HG03378 (cell line): ENCODE results near the gene NRP2.

Source experiments
- ATAC-seq: cut with Tn5 transposase; IDR thresholded peaks from one replicate; pipeline ENCODE4 v1.9.1; 2021; ENCODE audit warnings: mild to moderate bottlenecking, moderate library complexity; ENCODE audit not compliant: unreplicated experiment

The NRP2 gene

DNA sequence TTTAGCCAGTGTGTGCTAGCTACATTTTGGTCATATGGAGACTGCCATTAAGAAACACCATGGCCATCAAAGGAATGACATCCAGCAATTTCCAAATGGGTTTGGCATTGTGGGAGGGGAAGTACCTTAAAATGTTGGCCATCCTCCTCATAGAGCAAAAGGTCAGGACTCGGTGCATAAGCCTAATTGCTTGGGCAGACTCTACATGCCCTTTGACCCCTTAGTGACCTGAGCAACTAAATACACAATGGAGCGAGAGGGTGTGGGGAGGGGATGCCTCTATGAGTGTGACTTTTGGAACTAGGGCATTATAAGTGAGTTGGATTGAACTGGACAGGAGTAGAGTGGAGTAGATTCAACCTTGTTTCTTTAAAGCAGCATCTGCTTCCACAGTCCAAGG lies 44.9 kb downstream of the NRP2 start:
- ATAC-seq = no peak

DNA sequence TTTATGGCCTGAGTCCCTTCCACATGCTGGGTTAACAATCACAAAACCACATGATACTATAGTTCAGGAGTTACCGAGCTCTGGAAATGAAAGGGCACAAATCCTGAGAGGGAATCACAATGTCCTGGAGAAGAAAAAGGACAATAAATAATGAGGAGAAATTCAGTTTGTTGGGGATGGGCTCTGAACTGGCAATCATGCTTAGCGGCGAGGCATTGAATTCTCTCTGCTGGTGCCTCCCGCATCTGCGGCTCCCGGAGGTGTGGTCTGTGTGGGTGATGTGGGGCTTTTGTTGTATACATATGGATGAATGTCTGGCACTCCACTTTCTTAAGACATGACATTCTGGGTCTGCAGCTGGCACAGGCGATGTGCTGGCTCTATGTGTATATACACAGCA lies 46.1 kb downstream of the NRP2 start:
- no peak for ATAC-seq

DNA sequence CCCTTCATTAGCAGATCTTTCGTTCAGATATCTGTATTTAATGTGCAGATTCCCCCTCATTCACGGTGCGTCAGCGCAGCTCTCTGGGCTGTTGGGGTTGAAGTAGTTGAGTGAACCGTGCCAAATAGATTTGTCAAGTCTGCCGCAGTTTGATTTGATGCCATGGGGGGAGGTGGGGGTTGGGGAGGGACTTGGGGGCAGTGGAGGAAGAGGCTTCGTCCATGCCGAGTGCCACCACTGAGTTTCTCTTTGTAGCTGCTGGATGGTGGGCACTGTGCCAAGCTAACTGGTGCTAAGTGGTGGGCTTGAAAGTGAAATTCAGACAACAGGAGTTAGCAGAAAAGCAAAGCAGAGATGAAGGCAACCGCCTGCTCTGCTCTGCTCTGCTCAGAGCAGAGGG lies 47.9 kb downstream of the NRP2 start:
- no peak for ATAC-seq

DNA sequence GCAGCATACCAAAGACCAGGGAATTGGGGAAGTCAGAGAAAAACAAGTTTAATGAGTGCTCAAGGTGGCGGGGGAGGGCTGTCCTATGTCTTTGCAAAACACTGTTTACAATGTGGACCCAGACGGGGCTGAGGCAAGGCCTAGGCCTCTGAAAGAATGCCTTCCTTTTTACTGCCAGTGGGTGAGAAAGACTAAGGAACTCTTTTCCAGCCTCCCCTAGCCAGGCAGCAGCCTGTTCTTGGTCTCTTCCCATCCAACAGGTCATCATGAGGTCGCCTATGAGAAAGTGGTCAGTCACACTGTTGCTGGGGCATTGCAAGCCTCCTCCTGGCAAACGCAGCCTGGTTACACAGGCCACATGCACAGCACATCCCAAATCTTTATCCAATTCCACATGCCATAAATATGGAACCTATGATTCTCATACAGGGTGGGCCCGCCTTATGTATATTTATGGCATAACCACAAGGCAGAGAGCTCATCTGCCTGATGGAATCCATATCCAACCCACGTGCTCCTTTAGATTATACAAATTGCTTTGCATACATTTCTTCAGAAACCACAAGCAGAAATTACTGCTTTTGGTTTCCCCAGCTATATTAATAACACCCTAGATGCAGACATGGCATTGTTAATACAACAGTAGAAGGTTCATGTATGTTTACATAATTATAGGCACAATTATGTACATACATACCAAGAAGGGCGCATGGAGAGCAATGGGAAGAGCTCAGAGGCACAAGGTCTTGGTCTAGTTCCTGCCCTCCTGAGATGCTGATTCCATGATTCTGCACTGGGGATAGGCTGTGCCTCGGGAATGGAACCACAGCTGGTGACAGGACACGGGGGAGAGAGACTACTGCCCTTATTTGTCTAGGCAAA lies 48.6 kb downstream of the NRP2 start:
- peak; percentile 14 for ATAC-seq

DNA sequence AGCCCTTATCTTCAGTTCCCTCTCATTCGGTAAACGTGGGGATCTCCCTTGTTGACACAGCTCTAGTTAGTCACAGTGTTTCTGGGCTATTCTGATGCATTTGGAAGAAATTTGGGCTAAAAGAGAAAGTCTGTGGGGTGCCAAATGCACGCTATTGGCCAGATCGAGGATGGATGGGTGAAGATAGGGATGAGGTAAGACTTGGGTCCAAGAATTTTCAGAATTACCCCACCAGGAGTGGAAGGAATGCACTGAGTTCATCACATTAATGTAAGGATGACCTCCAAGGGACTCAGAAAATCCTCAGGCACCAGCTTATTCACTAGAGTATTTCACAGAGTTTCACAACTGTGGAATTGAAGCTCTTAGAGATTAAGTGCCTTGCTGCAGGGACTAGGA lies 49.3 kb downstream of the NRP2 start:
- ATAC-seq = peak; percentile 68

DNA sequence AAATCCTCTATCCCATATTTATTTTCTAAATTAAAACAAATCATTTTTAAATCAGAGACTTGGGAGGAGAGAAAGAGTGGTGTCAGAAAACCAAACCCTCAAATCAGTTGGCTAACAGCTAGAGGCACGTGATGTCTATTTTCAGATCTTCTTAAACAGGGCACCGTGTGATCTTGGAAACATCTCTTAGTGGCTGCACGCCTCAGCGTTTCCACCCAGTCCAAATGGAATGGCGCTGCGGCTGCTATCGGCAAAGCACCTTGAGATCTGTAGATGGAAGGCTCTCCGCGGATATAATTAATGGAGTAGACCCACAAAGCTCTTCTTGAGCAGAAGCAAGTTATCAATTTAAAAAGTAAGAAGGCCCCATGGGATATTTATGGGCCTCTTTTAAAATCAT lies 50.0 kb downstream of the NRP2 start:
- no peak for ATAC-seq

DNA sequence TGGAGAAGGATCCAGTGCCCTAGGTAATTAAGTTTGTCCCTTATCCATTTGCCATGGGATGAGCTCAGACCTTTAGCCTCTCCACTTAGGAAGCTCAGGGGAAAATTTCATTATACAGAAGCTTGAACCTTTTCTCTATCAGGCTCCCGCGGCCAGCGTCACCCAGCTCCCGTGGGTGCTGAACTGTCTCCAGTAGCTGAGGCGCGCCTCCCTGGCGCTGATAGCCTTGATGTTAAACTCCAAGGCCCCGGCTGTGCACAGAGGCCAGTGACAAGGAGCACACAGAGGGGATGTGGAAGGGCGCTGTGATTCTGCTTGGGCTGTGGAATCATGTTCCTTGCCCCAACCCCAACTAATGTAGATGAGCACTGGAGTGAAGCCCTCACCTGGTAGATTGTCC lies 50.8 kb downstream of the NRP2 start:
- no peak for ATAC-seq

DNA sequence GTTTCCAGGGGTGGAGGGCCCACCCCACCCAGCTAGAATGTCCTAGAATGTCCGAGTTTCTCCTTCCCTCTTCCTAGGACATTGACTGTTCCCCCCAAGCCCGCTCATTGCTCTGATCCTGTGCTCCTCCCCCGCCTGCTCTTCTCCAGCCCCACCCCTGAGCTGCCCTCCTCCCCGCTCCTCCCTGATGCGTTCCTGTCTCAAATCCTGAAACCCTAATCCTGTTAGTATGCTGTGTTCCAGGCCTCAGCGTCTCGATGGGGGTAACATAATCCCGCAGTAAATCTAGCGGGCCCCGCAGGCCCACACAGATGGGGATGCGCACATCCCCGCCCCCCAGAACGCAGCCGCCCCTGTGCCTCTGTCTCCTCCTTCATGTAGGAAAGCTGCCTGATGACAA lies 51.3 kb downstream of the NRP2 start:
- no peak for ATAC-seq

DNA sequence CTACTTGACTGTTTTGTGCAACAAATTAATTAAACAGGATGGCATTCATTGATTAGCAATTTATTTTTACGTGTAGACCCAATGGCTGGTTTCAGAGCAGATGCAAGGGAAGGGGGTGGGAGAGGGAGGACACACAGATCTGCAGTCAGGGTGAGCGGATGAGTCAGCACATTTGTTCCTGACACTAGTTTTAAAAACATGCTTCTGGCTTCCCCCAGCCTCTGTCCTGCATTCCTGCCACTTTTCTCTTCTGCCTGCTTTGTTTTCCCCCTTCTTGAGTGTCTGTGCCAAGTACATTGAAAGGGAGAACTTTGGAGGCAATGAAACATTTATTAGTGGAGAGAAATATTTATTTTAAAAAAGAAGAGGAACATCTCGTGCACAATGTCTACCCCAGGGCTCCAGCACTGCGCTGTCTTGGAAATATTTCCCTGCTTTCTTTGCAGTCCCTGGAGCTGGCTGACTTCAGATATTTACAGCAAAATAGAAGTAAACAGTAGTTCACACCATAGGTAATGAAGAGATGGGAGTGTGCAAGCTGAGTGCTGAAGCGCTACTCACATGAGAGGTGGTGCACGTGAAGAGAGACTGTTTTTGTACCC lies 52.2 kb downstream of the NRP2 start:
- no peak for ATAC-seq

DNA sequence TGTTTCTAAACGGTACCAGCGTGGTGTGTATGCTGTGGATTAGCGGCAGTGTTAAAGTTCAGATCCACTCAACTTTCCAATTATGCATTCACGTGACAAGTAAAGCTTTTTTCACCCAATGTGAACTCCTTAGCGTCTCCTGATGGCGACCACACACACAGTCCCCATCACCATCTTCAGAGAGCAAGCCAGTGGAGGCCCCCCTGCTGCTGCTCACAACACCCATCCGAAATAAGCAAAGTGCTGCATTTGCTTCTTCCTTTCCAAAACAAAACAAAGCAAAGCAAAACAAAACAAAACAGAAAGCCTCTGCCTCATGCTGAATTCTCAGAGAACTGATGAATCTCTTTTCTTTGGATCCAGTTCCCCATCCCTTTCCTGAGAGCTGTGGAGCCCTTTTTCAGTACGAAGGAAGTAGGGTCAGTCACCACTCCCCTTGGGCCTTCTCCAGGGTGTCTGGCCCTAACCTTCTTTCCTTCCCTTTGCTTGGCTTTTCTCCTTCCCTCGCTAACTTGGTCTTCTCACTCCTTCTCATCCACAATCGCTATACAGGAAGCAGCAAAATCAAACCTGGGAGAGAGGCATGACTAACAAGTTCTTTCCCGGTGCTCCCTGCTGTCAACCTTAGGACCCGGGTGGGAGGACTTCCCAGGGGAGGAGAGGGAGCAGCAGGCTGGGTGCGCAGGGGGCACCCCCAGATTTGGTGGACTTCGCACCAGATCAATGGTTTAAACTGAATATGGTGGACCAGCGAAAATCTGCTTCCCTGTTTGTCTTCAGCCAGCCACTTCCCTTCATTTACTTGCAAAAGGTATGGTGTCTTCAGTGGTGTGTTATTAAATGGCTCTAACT lies 56.0 kb downstream of the NRP2 start:
- no peak for ATAC-seq

DNA sequence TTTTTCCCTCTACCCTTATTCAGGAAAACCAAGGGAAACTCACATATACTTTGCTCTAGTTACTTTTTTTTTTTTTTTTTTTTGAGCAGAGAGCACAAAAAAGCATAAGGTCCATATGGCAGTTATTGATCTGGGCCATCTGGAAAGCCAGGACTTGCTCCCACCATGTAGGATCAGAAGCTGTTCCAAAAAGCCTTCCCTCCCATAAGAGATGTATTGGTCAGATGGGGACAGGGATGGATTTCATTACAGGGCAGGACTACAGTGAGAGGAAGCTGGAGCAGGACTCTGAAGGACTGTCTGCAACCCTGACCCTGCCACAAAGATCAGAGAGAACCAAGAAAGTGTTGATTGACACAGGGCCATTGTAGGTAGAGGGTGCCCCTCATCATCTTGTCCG lies 57.3 kb downstream of the NRP2 start:
- no peak for ATAC-seq

DNA sequence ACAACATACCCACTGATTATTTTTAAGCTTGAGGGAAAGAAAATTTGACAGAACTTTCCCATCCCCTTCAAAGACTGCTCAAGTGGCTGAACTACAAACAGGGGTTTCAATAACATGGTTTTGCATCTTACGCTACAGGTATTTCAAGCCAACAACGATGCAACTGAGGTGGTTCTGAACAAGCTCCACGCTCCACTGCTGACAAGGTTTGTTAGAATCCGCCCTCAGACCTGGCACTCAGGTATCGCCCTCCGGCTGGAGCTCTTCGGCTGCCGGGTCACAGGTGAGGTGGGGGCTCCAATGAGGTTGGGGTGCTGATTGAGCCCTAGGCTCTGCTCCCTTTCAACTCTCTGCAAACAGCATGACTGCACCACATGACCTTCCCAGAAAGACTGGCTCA lies 58.1 kb downstream of the NRP2 start:
- ATAC-seq = no peak

DNA sequence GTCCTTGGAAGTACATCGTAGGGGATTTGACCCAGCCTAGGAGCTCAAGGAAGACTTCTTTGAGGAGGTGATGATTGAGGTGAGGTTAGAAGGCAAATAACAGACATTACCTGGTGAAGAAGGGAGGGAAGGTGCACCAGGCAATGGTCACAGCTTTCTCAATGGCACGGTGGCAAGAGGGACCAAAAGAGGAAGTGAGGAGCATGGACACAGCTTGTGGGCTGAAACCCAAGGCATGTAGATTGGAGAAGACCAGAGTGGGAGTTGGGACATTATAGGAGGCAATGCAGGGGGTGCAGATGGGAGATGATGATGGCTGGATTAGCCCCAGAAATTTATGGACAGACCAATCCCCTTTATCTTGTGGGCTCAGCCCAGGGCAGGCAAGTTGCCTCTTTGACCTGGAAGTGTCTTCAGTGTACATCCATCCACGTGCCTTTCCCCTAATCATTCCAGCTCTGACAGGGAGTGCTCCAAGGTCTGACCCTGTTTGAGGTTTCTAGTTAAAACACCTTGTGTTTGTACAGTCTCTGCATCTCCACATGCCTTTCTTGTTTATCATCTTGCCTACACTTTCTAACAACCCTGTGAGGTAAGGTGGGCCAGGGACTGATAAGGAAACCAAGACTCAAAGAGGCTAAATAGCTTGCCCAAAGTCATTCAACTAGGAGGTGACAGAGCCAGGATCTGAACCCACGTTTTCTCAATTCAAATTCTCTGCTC lies 59.1 kb downstream of the NRP2 start:
- no peak for ATAC-seq

DNA sequence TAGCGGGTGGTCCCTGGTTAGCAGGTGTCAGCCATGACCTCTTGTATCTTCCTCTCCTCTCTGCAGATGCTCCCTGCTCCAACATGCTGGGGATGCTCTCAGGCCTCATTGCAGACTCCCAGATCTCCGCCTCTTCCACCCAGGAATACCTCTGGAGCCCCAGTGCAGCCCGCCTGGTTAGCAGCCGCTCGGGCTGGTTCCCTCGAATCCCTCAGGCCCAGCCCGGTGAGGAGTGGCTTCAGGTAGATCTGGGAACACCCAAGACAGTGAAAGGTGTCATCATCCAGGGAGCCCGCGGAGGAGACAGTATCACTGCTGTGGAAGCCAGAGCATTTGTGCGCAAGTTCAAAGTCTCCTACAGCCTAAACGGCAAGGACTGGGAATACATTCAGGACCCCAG lies 60.8 kb downstream of the NRP2 start:
- no peak for ATAC-seq

DNA sequence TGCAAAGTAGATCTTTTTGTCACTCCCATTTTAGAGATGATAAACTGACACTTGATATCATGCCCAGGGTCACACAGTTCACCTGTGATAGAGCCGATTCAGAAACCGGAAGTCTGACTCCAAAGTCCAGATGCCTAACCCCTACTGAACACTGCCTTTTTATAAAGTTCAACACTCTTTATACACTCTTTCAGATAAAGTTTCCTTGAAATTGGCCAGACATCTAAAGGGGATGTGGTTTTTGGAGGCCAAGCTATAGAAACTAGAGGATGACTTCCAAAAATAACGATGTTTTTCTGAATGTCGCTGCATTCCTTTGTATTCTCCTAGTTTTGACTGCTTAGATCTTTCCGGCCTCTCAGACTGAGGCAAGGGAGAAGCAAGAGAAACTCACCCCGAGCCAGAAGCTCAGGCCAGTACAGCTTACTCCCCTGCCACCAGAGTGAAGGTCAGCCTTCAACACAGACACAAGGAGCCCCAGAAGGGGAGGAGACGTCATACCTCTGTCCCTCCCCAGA lies 61.8 kb downstream of the NRP2 start:
- ATAC-seq = no peak

DNA sequence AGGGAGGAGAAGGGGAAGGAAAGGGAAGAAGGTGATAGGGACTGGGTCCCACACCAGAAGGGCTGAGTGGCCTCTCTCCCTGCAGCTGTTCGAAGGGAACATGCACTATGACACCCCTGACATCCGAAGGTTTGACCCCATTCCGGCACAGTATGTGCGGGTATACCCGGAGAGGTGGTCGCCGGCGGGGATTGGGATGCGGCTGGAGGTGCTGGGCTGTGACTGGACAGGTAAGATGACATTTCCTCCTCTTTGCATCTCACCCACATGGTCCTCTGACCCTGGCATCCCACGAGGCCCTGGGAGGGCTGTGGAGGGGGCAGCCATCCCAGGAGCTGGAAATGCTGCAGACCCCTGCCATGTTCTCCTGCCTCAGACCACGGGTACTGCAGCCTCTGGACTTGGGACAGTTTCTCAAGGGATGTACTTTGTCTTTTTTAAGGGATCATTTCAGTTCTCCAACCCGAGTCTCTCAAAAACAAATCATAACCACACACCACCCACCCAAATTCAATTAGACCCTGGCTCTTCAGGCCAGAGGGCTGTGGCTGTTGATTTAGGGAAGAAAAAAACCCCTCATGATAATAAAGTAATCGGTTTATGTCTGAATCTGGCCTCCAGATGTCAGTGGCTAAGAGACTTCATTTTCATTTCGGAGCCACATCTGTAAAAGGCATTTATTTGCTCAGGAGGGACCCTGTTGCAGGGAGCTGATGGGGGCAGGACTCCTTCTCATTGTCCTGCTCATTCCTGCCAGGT lies 63.5 kb downstream of the NRP2 start:
- no peak for ATAC-seq

DNA sequence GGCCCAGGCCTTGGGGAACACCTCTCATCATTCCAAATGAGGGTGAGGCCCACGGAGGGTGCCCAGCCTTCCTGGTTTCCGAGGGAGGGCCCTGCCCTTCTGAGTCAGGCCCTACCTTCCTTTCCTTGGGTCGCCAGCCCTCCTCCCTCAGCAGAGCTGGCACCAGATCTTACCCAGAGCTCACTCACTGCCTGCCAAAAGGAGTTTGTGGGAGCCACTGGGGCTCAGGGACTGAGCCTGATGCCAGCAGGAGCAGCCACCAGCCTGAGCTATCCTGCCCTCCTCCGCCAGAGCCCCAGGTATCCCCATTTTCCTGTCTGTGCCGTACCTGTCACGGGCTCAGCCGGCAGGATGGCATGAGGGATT lies 64.1 kb downstream of the NRP2 start:
- no peak for ATAC-seq

DNA sequence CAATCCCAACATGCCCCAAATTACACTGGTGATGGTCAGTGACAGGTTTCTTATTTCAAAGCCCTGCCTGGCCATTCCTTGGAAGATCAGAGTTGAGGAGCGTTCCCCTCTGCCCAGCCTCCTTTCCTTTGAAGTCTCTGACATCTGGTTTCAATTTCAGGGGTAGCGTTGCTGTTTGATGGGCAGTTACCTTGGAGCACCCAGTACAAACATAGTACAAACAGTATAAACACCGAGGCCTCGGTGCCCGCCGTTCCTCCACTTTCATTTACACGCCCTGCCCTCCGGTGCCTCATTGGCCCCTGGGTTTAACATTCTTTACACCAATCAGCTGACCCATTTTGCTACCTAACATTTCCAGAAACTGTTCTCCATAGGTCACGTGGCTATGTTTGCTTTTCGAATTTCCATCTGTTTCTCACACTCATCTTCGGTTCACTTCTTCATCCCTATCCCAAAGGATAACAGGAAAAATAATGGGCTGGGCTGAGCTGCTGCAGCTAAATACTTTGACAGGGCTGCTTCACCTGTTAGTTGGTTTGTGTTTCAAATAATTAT lies 65.6 kb downstream of the NRP2 start:
- no peak for ATAC-seq

DNA sequence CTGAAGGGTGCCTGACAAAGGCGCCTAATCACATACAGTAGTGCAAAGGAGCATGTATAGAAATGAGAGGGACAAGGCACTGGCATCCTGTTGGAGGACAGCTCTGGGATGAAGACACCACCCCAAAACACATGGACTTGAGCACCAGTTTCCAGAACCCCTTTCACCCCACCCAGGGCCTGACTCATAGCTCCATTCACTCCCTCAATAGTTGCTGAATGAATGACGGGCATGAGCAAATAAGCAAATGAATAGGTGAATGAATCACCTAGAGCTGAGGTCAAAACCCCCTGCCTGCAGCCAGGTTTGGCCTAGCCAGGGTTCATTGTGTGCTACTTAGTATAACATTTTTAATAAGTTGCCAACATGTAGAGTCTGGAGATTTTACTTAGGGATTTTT lies 66.3 kb downstream of the NRP2 start:
- ATAC-seq = no peak

DNA sequence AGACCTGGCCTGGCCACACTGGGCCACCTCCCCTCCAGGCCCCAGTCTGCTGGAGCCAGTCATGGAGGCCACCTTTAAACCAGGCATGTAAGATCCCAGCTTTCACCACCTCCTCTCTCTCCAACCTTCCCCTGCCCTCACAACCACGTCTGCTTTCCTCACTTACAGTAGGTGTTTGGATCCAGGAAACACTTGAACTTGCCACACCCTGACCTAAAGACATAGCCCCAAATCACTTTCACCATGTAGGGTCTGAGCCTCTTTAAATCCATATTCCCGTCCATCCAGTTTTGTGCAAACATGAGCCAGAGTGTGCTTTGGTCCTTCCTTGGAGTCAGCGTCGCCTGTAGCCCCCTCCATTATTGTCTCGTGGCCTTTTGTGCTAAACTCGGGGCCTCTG lies 66.8 kb downstream of the NRP2 start:
- no peak for ATAC-seq
